ENCODE results near the gene UFD1. TPM values are rescaled to one million over a fixed set of nuclear protein-coding genes. Genes with fewer than 3 reads are reported as not detected.

The UFD1 gene
- total and polyA plus RNA-seq, 2 donors = 47.8 to 130 TPM

- 99% methylated on average over 3 of the region's 3 CpGs for WGBS
- no peaks in the 10 kb centered on the region for H3K9me3 ChIP-seq (ENCODE audit: control insufficient read depth in 2 of 2, insufficient read depth in 1 of 2, low read length in 1 of 2)
- DNase-seq (ENCODE audit: low read depth in 6 of 9, low spot score in 9 of 9) = no peak
- no peaks in the 10 kb centered on the region for H3K27me3 ChIP-seq (ENCODE audit: control insufficient read depth in 2 of 2, insufficient read depth in 1 of 2, low read length in 1 of 2)
- peaks cover 3 to 11% of the 10 kb centered on the region in 2 donors for H3K4me1 ChIP-seq (ENCODE audit: control insufficient read depth in 2 of 2, insufficient read depth in 2 of 2, low read length in 2 of 2)
- H3K4me3 ChIP-seq (ENCODE audit: low read length in 2 of 2) = no peak overlapping the region
- peaks cover 31 to 33% of the 10 kb centered on the region in 2 donors for H3K36me3 ChIP-seq (ENCODE audit: control insufficient read depth in 2 of 2, insufficient read depth in 2 of 2, low read length in 1 of 2)
- H3K27ac ChIP-seq (ENCODE audit: low read depth in 1 of 2, low read length in 1 of 2) = no peak overlapping the region
These were observed 23.0 kb upstream of the UFD1 start for GRCh38 chr22:19501897-19502447.

GRCh38 chr22:19499880-19500242 is 20.9 kb upstream of the UFD1 start:
- 98% methylated on average over 4 of the region's 4 CpGs for WGBS

GRCh38 chr22:19499236-19499879 is 20.4 kb upstream of the UFD1 start:
- no peaks in the 10 kb centered on the region for H3K4me1 ChIP-seq (ENCODE audit: control insufficient read depth in 2 of 2, insufficient read depth in 2 of 2, low read length in 2 of 2)
- H3K27me3 ChIP-seq (ENCODE audit: control insufficient read depth in 2 of 2, insufficient read depth in 1 of 2, low read length in 1 of 2) = no peaks in the 10 kb centered on the region
- H3K27ac ChIP-seq (ENCODE audit: low read depth in 1 of 2, low read length in 1 of 2) = no peak overlapping the region
- no peaks in the 10 kb centered on the region for H3K9me3 ChIP-seq (ENCODE audit: control insufficient read depth in 2 of 2, insufficient read depth in 1 of 2, low read length in 1 of 2)
- H3K4me3 ChIP-seq (ENCODE audit: low read length in 2 of 2) = no peak overlapping the region
- peaks cover 31 to 39% of the 10 kb centered on the region in 2 donors for H3K36me3 ChIP-seq (ENCODE audit: control insufficient read depth in 2 of 2, insufficient read depth in 2 of 2, low read length in 1 of 2)
- over 99% methylated on average over 7 of the region's 7 CpGs for WGBS
- no peak for DNase-seq (ENCODE audit: low read depth in 6 of 9, low spot score in 9 of 9)

More at GRCh38 chr22:19499880-19500242, 20.9 kb upstream of the UFD1 start:
- Histone ChIP-seq H3K9me3 (ENCODE audit: control insufficient read depth in 2 of 2, insufficient read depth in 1 of 2, low read length in 1 of 2) (no peaks in the 10 kb centered on the region), H3K36me3 (ENCODE audit: control insufficient read depth in 2 of 2, insufficient read depth in 2 of 2, low read length in 1 of 2) (peaks cover 27 to 34% of the 10 kb centered on the region in 2 donors), H3K4me3 (ENCODE audit: low read length in 2 of 2) (no peak overlapping the region), H3K27ac (ENCODE audit: low read depth in 1 of 2, low read length in 1 of 2) (no peak overlapping the region), H3K27me3 (ENCODE audit: control insufficient read depth in 2 of 2, insufficient read depth in 1 of 2, low read length in 1 of 2) (no peaks in the 10 kb centered on the region), H3K4me1 (ENCODE audit: control insufficient read depth in 2 of 2, insufficient read depth in 2 of 2, low read length in 2 of 2) (peaks cover 0 to under 1% of the 10 kb centered on the region in 2 donors)
- no peak for DNase-seq (ENCODE audit: low read depth in 6 of 9, low spot score in 9 of 9)

GRCh38 chr22:19498866-19499190 is 19.8 kb upstream of the UFD1 start:
- DNase-seq (ENCODE audit: low read depth in 6 of 9, low spot score in 9 of 9) = no peak
- Histone ChIP-seq H3K36me3 (ENCODE audit: control insufficient read depth in 2 of 2, insufficient read depth in 2 of 2, low read length in 1 of 2) (peaks cover 37 to 44% of the 10 kb centered on the region in 2 donors), H3K4me3 (ENCODE audit: low read length in 2 of 2) (no peak overlapping the region), H3K27me3 (ENCODE audit: control insufficient read depth in 2 of 2, insufficient read depth in 1 of 2, low read length in 1 of 2) (no peaks in the 10 kb centered on the region), H3K9me3 (ENCODE audit: control insufficient read depth in 2 of 2, insufficient read depth in 1 of 2, low read length in 1 of 2) (no peaks in the 10 kb centered on the region), H3K4me1 (ENCODE audit: control insufficient read depth in 2 of 2, insufficient read depth in 2 of 2, low read length in 2 of 2) (no peaks in the 10 kb centered on the region), H3K27ac (ENCODE audit: low read depth in 1 of 2, low read length in 1 of 2) (no peak overlapping the region)
- WGBS = over 99% methylated on average over 3 of the region's 3 CpGs

- H3K36me3 ChIP-seq (ENCODE audit: control insufficient read depth in 2 of 2, insufficient read depth in 2 of 2, low read length in 1 of 2) = peaks cover 39 to 41% of the 10 kb centered on the region in 2 donors
- 97% methylated on average over 7 of the region's 7 CpGs for whole genome bisulfite sequencing
- no peaks in the 10 kb centered on the region for H3K9me3 ChIP-seq (ENCODE audit: control insufficient read depth in 2 of 2, insufficient read depth in 1 of 2, low read length in 1 of 2)
- no peaks in the 10 kb centered on the region for H3K27me3 ChIP-seq (ENCODE audit: control insufficient read depth in 2 of 2, insufficient read depth in 1 of 2, low read length in 1 of 2)
- H3K4me3 ChIP-seq (ENCODE audit: low read length in 2 of 2) = no peak overlapping the region
- DNase-seq (ENCODE audit: low read depth in 6 of 9, low spot score in 9 of 9) = no peak
- no peaks in the 10 kb centered on the region for H3K4me1 ChIP-seq (ENCODE audit: control insufficient read depth in 2 of 2, insufficient read depth in 2 of 2, low read length in 2 of 2)
- no peak overlapping the region for H3K27ac ChIP-seq (ENCODE audit: low read depth in 1 of 2, low read length in 1 of 2)
These were observed 19.3 kb upstream of the UFD1 start for GRCh38 chr22:19498154-19498865.

- peaks cover 39 to 47% of the 10 kb centered on the region in 2 donors for H3K36me3 ChIP-seq (ENCODE audit: control insufficient read depth in 2 of 2, insufficient read depth in 2 of 2, low read length in 1 of 2)
- H3K27me3 ChIP-seq (ENCODE audit: control insufficient read depth in 2 of 2, insufficient read depth in 1 of 2, low read length in 1 of 2) = no peaks in the 10 kb centered on the region
- WGBS = 95% methylated on average over 3 of the region's 3 CpGs
- no peaks in the 10 kb centered on the region for H3K4me1 ChIP-seq (ENCODE audit: control insufficient read depth in 2 of 2, insufficient read depth in 2 of 2, low read length in 2 of 2)
- H3K4me3 ChIP-seq (ENCODE audit: low read length in 2 of 2) = no peak overlapping the region
- no peak for DNase-seq (ENCODE audit: low read depth in 6 of 9, low spot score in 9 of 9)
- no peaks in the 10 kb centered on the region for H3K9me3 ChIP-seq (ENCODE audit: control insufficient read depth in 2 of 2, insufficient read depth in 1 of 2, low read length in 1 of 2)
- H3K27ac ChIP-seq (ENCODE audit: low read depth in 1 of 2, low read length in 1 of 2) = no peak overlapping the region
These were observed 18.3 kb upstream of the UFD1 start for GRCh38 chr22:19497245-19497644.

- peaks cover 39 to 47% of the 10 kb centered on the region in 2 donors for H3K36me3 ChIP-seq (ENCODE audit: control insufficient read depth in 2 of 2, insufficient read depth in 2 of 2, low read length in 1 of 2)
These were observed 17.3 kb upstream of the UFD1 start for GRCh38 chr22:19496324-19496630.

GRCh38 chr22:19495562-19496323 is 16.8 kb upstream of the UFD1 start:
- Histone ChIP-seq H3K4me1 (ENCODE audit: control insufficient read depth in 2 of 2, insufficient read depth in 2 of 2, low read length in 2 of 2) (no peaks in the 10 kb centered on the region), H3K36me3 (ENCODE audit: control insufficient read depth in 2 of 2, insufficient read depth in 2 of 2, low read length in 1 of 2) (peaks cover 39 to 47% of the 10 kb centered on the region in 2 donors), H3K9me3 (ENCODE audit: control insufficient read depth in 2 of 2, insufficient read depth in 1 of 2, low read length in 1 of 2) (no peaks in the 10 kb centered on the region), H3K27me3 (ENCODE audit: control insufficient read depth in 2 of 2, insufficient read depth in 1 of 2, low read length in 1 of 2) (no peaks in the 10 kb centered on the region), H3K4me3 (ENCODE audit: low read length in 2 of 2) (no peak overlapping the region), H3K27ac (ENCODE audit: low read depth in 1 of 2, low read length in 1 of 2) (peak overlapping the region in 1 of 2 donors; percentile 9)
- peak in 1 of 9 donors; percentile 22 for DNase-seq (ENCODE audit: low read depth in 6 of 9, low spot score in 9 of 9)
- WGBS = 90% methylated on average over 5 of the region's 5 CpGs

More at GRCh38 chr22:19496324-19496630, 17.3 kb upstream of the UFD1 start:
- H3K27me3 ChIP-seq (ENCODE audit: control insufficient read depth in 2 of 2, insufficient read depth in 1 of 2, low read length in 1 of 2) = no peaks in the 10 kb centered on the region
- no peak overlapping the region for H3K27ac ChIP-seq (ENCODE audit: low read depth in 1 of 2, low read length in 1 of 2)
- WGBS = 97% methylated on average over 3 of the region's 3 CpGs
- no peak for DNase-seq (ENCODE audit: low read depth in 6 of 9, low spot score in 9 of 9)
- H3K9me3 ChIP-seq (ENCODE audit: control insufficient read depth in 2 of 2, insufficient read depth in 1 of 2, low read length in 1 of 2) = no peaks in the 10 kb centered on the region
- H3K4me1 ChIP-seq (ENCODE audit: control insufficient read depth in 2 of 2, insufficient read depth in 2 of 2, low read length in 2 of 2) = no peaks in the 10 kb centered on the region
- H3K4me3 ChIP-seq (ENCODE audit: low read length in 2 of 2) = no peak overlapping the region

GRCh38 chr22:19494676-19495173 is 15.7 kb upstream of the UFD1 start:
- Histone ChIP-seq H3K27ac (ENCODE audit: low read depth in 1 of 2, low read length in 1 of 2) (no peak overlapping the region), H3K4me3 (ENCODE audit: low read length in 2 of 2) (no peak overlapping the region), H3K9me3 (ENCODE audit: control insufficient read depth in 2 of 2, insufficient read depth in 1 of 2, low read length in 1 of 2) (no peaks in the 10 kb centered on the region), H3K36me3 (ENCODE audit: control insufficient read depth in 2 of 2, insufficient read depth in 2 of 2, low read length in 1 of 2) (peaks cover 36 to 43% of the 10 kb centered on the region in 2 donors), H3K4me1 (ENCODE audit: control insufficient read depth in 2 of 2, insufficient read depth in 2 of 2, low read length in 2 of 2) (no peaks in the 10 kb centered on the region), H3K27me3 (ENCODE audit: control insufficient read depth in 2 of 2, insufficient read depth in 1 of 2, low read length in 1 of 2) (no peaks in the 10 kb centered on the region)
- no peak for DNase-seq (ENCODE audit: low read depth in 6 of 9, low spot score in 9 of 9)
- WGBS = 98% methylated on average over 6 of the region's 6 CpGs

All from thymus (tissue), 11 donors.